Nephron progenitor cell (in vitro differentiated cells): ENCODE results near the gene LRRN2.

Experiments
- DNase-seq: peaks from one replicate; pipeline ENCODE4 v3.0.0; 2021
- H3K27ac Mint-ChIP-seq: 2 replicates; pipeline ENCODE4 v1.8.0; 2021; ENCODE audit warnings: mild to moderate bottlenecking, moderate library complexity, mixed read lengths
- H3K27me3 Mint-ChIP-seq: 2 replicates; pipeline ENCODE4 v1.8.0; 2021; ENCODE audit warnings: mild to moderate bottlenecking, low read depth, mixed read lengths; ENCODE audit not compliant: poor library complexity
- H3K36me3 Mint-ChIP-seq: 2 replicates; pipeline ENCODE4 v1.8.0; 2021; ENCODE audit warnings: low read depth, mixed read lengths
- H3K4me1 Mint-ChIP-seq: 2 replicates; pipeline ENCODE4 v1.8.0; 2021; ENCODE audit warnings: mixed read lengths
- H3K4me3 Mint-ChIP-seq: 2 replicates; pipeline ENCODE4 v1.8.0; 2021; ENCODE audit warnings: mild to moderate bottlenecking, moderate library complexity, mixed read lengths
- H3K9me3 Mint-ChIP-seq: 2 replicates; pipeline ENCODE4 v1.8.0; 2021; ENCODE audit warnings: mild to moderate bottlenecking, moderate library complexity, mixed read lengths
- TF ChIP-seq, protein P1 (sequence below): fragments of 200-600 bp; sonication (generic); IDR thresholded peaks from 2 replicates; pipeline ENCODE4 v1.5.0; 2021; ENCODE audit warnings: antibody characterized with exemption

The LRRN2 gene

DNA sequence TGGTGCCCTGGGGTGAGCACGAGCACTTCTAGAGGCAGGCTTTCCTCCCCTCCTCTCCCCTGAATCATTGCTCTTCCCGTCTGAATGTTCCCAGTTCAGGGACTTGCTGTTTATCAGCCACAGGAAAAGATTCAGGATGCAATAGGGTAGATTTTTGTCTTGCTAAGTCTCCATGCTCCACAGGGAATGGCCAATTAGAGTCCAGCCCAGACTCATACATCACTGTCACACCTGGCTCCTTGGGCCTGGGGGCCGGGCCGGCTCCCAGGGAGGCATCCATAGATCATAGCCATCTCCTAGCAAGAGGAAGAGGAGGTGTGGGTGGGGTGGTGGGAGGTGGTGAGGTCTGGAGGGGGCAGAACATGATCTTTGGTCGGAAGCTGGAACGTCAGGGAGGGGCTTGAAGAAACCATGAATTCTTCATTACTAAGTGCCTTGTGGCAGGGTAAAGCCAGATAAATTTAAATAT, 83.4 kb downstream of the LRRN2 start:
- Mint-ChIP-seq H3K36me3 (no peaks in the 10 kb centered on the region), H3K4me1 (peaks cover 36% of the 10 kb centered on the region), H3K4me3 (peak overlapping the region; percentile 13), H3K27me3 (peaks cover 19% of the 10 kb centered on the region), H3K9me3 (no peaks in the 10 kb centered on the region), H3K27ac (no peak overlapping the region)
- TF ChIP-seq, protein P1, sequence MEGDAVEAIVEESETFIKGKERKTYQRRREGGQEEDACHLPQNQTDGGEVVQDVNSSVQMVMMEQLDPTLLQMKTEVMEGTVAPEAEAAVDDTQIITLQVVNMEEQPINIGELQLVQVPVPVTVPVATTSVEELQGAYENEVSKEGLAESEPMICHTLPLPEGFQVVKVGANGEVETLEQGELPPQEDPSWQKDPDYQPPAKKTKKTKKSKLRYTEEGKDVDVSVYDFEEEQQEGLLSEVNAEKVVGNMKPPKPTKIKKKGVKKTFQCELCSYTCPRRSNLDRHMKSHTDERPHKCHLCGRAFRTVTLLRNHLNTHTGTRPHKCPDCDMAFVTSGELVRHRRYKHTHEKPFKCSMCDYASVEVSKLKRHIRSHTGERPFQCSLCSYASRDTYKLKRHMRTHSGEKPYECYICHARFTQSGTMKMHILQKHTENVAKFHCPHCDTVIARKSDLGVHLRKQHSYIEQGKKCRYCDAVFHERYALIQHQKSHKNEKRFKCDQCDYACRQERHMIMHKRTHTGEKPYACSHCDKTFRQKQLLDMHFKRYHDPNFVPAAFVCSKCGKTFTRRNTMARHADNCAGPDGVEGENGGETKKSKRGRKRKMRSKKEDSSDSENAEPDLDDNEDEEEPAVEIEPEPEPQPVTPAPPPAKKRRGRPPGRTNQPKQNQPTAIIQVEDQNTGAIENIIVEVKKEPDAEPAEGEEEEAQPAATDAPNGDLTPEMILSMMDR, result no peak
- DNase-seq, result peak; percentile 57

DNA sequence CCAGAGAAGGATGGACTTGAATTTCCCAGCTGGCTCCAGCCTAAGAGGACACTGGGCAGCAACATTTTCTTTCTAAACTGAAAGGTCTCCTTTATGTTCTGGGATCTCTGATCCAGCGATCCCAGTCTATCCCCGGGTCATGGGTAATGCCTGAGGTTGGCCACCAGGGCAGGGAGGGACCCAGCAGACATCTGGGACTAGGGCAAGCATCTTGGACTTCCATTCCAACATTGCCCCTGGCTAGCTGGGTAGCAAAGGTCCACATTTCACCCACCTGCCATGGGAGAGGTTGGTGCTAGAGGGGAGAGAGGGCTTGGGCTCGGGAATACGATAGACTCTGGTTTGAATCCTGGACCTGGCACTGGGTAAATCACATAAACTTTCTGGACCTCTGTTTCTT, 84.6 kb downstream of the LRRN2 start:
- Mint-ChIP-seq H3K4me1 (peaks cover 36% of the 10 kb centered on the region), H3K4me3 (no peak overlapping the region), H3K9me3 (no peaks in the 10 kb centered on the region), H3K27me3 (peaks cover 13% of the 10 kb centered on the region), H3K27ac (no peak overlapping the region), H3K36me3 (no peaks in the 10 kb centered on the region)
- TF ChIP-seq, protein P1, result peak; percentile 12
- no peak for DNase-seq

DNA sequence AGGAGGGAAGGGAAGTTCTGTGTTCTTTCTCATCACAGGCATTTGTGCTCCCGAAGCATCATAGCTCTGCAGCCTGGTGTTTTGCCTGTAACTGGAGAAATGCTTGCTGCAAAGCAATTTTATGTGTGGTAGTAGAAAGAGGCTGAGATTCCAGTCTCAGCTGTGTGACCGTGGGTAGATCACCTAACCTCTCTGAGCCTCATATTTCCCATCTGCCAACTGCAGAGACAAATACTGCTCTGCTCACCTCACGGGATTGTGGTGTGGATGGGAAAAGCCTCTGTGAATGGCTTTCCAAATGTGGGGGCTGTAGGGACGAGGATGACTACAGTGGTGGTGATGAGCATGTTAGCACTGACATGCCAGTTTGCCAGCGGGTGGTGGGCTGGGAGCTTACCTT, 85.3 kb downstream of the LRRN2 start:
- peaks cover 13% of the 10 kb centered on the region for H3K27me3 Mint-ChIP-seq
- peaks cover 36% of the 10 kb centered on the region for H3K4me1 Mint-ChIP-seq
- TF ChIP-seq, protein P1, result no peak
- DNase-seq, result no peak
- H3K4me3 Mint-ChIP-seq, result no peak overlapping the region
- H3K9me3 Mint-ChIP-seq, result no peaks in the 10 kb centered on the region
- H3K36me3 Mint-ChIP-seq, result no peaks in the 10 kb centered on the region
- no peak overlapping the region for H3K27ac Mint-ChIP-seq

DNA sequence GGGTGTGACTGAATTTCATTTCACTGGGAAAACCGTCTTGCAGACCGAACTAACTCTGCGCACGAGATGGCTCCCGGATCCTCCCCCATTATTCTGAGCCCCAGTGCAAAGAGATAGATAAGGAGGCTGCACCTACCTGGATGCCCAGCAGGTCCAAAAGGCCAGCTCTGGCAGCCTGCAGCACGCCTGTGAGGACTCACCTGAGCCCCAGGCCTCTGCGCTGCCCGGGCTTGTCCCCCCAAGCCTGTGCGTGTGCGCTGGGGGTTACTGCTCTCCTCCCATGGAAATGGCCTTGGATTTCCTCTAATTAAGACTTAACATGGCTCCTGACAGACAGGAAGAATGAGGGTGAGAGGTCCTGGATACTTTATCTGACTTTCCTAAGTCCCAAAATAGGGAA, 85.9 kb downstream of the LRRN2 start:
- TF ChIP-seq, protein P1, result no peak
- Mint-ChIP-seq H3K4me3 (no peak overlapping the region), H3K9me3 (no peaks in the 10 kb centered on the region), H3K27me3 (peaks cover 13% of the 10 kb centered on the region), H3K36me3 (no peaks in the 10 kb centered on the region), H3K27ac (no peak overlapping the region), H3K4me1 (peaks cover 36% of the 10 kb centered on the region)
- DNase-seq, result no peak

DNA sequence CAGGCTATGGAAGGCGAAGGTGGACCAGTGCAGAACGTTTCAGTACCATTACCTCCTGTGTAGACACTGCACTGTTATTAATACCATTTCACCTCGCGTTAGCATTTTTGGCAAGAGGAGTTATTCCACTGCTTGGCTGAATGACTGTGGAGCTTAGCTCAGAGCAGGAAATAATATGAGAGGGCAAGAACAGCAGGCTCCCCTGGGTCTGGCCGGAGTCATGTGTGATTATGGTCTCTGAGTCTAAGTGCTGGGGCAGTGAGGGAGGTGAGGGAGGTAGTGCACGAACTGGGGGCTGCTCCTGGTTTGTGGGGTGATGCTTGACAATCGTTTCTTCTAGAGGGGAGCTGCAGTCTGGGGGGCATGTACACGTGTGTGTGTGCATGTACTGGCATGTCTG, 86.4 kb downstream of the LRRN2 start:
- Mint-ChIP-seq H3K9me3 (no peaks in the 10 kb centered on the region), H3K4me3 (no peak overlapping the region), H3K36me3 (no peaks in the 10 kb centered on the region), H3K27me3 (peaks cover 9% of the 10 kb centered on the region), H3K27ac (no peak overlapping the region), H3K4me1 (peaks cover 36% of the 10 kb centered on the region)
- TF ChIP-seq, protein P1, result no peak
- DNase-seq, result no peak

DNA sequence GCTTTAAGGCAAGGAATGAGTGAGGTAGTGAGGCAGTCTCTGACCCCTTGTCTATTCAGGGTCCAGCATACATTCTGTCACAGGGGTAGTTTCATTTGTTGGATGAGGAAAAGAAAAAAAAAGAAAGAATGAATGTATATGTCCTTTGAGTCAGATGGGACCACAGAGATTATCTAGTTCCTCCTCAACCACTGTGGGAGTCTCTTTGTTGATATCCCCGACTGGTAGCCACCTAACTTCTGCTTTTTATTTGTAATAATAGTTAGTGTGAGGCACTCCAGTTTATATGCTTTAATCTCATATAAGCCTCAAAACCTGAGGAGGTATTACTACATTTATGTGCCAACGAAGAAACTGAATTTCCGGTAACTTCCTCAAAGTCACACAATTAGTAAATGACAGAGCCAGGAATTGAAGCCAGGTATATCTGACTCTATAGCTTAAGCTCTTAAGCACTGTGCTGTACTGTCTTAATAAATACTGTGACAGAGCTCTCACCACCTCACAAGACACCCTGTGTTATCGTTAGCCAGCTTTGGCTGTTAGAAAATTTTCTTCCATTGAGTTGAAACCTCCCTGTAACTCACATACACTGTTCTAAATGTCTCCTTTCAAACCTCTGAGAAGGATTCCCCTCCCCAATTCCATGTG, 87.1 kb downstream of the LRRN2 start:
- H3K4me3 Mint-ChIP-seq, result no peak overlapping the region
- peaks cover 36% of the 10 kb centered on the region for H3K4me1 Mint-ChIP-seq
- peaks cover 9% of the 10 kb centered on the region for H3K27me3 Mint-ChIP-seq
- DNase-seq, result no peak
- H3K36me3 Mint-ChIP-seq, result no peaks in the 10 kb centered on the region
- no peak overlapping the region for H3K27ac Mint-ChIP-seq
- no peaks in the 10 kb centered on the region for H3K9me3 Mint-ChIP-seq
- TF ChIP-seq, protein P1, result no peak
